HG03060 (cell line): ENCODE data around the gene CRTC3.
"Not testable (repeated sequence)": the region's sequence is repeated elsewhere in the genome, so short reads cannot be mapped to it uniquely, and the experiment has no call there.

Experiments used
- ATAC-seq: cut with Tn5 transposase; IDR thresholded peaks from one replicate; pipeline ENCODE4 v1.9.1; 2021; ENCODE audit warnings: low read depth, moderate number of reproducible peaks; ENCODE audit not compliant: unreplicated experiment

Gene CRTC3

GRCh38 chr15:90529371-90530249 lies at the start of gene CRTC3:
TSS of gene CRTC3 (plus strand) at chr15:90529923. CDS start at chr15:90530072, 149 bp downstream.
- ATAC-seq: no peak

- ATAC-seq: no peak
These were observed 48.7 kb upstream of the CRTC3 start for GRCh38 chr15:90481023-90481422.

GRCh38 chr15:90482124-90483011 lies 47.4 kb upstream of the CRTC3 start:
- no peak for ATAC-seq

- no peak for ATAC-seq
These were observed 46.8 kb upstream of the CRTC3 start for GRCh38 chr15:90483012-90483307.

- ATAC-seq: no peak
These were observed 46.1 kb upstream of the CRTC3 start for GRCh38 chr15:90483637-90484036.

- ATAC-seq: no peak
These were observed 42.5 kb upstream of the CRTC3 start for GRCh38 chr15:90487186-90487585.

GRCh38 chr15:90489514-90489913 lies 40.2 kb upstream of the CRTC3 start:
- no peak for ATAC-seq

GRCh38 chr15:90489944-90490343 lies 39.8 kb upstream of the CRTC3 start:
- ATAC-seq: no peak

- ATAC-seq: no peak
These were observed 36.1 kb upstream of the CRTC3 start for GRCh38 chr15:90493647-90494046.

- ATAC-seq: no peak
These were observed 34.7 kb upstream of the CRTC3 start for GRCh38 chr15:90495067-90495466.

- no peak for ATAC-seq
These were observed 32.9 kb upstream of the CRTC3 start for GRCh38 chr15:90496791-90497190.

- ATAC-seq: no peak
These were observed 32.3 kb upstream of the CRTC3 start for GRCh38 chr15:90497376-90497775.

GRCh38 chr15:90497912-90498311 lies 31.8 kb upstream of the CRTC3 start:
- no peak for ATAC-seq

- ATAC-seq: no peak
These were observed 29.6 kb upstream of the CRTC3 start for GRCh38 chr15:90500171-90500570.

GRCh38 chr15:90501898-90502297 lies 27.8 kb upstream of the CRTC3 start:
- no peak for ATAC-seq

- not testable (repeated sequence) for ATAC-seq
These were observed 18.9 kb upstream of the CRTC3 start for GRCh38 chr15:90510781-90511180.

GRCh38 chr15:90511211-90511618 lies 18.5 kb upstream of the CRTC3 start:
- not testable (repeated sequence) for ATAC-seq

GRCh38 chr15:90512276-90512675 lies 17.4 kb upstream of the CRTC3 start:
- ATAC-seq: no peak

GRCh38 chr15:90512981-90513380 lies 16.7 kb upstream of the CRTC3 start:
- ATAC-seq: no peak

GRCh38 chr15:90513448-90513847 lies 16.3 kb upstream of the CRTC3 start:
- no peak for ATAC-seq

GRCh38 chr15:90513893-90514292 lies 15.8 kb upstream of the CRTC3 start:
- ATAC-seq: not testable (repeated sequence)

- no peak for ATAC-seq
These were observed 10.0 kb upstream of the CRTC3 start for GRCh38 chr15:90519688-90520087.
